NOMO-1 treated with DMSO at 0.1 percent for 48 hours (cell line): ENCODE data around the gene BAHD1.

ENCODE experiments used
- DNase-seq: peaks from one replicate; lab custom pipeline; 2025; ENCODE audit not compliant: unreplicated experiment; lab: John Stamatoyannopoulos, UW

Gene BAHD1

GRCh38 chr15:40440743-40441564 is at the start of gene BAHD1:
Gene BAHD1 (plus strand): TSS chr15:40440953. CDS start chr15:40458465, 17,512 bp downstream.
- peak; percentile 92 for DNase-seq

GRCh38 chr15:40392986-40393948 is 47.5 kb upstream of the BAHD1 start:
- no peak for DNase-seq

- DNase-seq: no peak
These were observed 42.9 kb upstream of the BAHD1 start for GRCh38 chr15:40397688-40398412.

- DNase-seq: peak; percentile 93
These were observed 42.3 kb upstream of the BAHD1 start for GRCh38 chr15:40398413-40398873.

GRCh38 chr15:40399370-40399769 is 41.4 kb upstream of the BAHD1 start:
- DNase-seq: no peak

- peak; percentile 94 for DNase-seq
These were observed 35.0 kb upstream of the BAHD1 start, which contains the start of gene IVD for GRCh38 chr15:40405501-40406381. Gene IVD (plus strand): TSS chr15:40405795. CDS start chr15:40405828, 33 bp downstream.

- peak; percentile 25 for DNase-seq
These were observed 33.3 kb upstream of the BAHD1 start for GRCh38 chr15:40407330-40407990.

- no peak for DNase-seq
These were observed 31.4 kb upstream of the BAHD1 start for GRCh38 chr15:40409366-40409765.

GRCh38 chr15:40410476-40410875 is 30.3 kb upstream of the BAHD1 start:
- no peak for DNase-seq

GRCh38 chr15:40412095-40412759 is 28.5 kb upstream of the BAHD1 start:
- no peak for DNase-seq

GRCh38 chr15:40413036-40413435 is 27.7 kb upstream of the BAHD1 start:
- no peak for DNase-seq

- DNase-seq: no peak
These were observed 25.9 kb upstream of the BAHD1 start for GRCh38 chr15:40414816-40415215.

- no peak for DNase-seq
These were observed 25.5 kb upstream of the BAHD1 start for GRCh38 chr15:40415226-40415625.

GRCh38 chr15:40416056-40416455 is 24.7 kb upstream of the BAHD1 start:
- DNase-seq: no peak

- no peak for DNase-seq
These were observed 22.6 kb upstream of the BAHD1 start for GRCh38 chr15:40418126-40418525.

- no peak for DNase-seq
These were observed 20.6 kb upstream of the BAHD1 start for GRCh38 chr15:40420071-40420713.

- DNase-seq: no peak
These were observed 20.0 kb upstream of the BAHD1 start for GRCh38 chr15:40420793-40421192.
